Stimulated activated CD4-positive, alpha-beta T cell treated with anti-CD3 and anti-CD28 coated beads, Interleukin-2, amount 100 ng/mL, for 4 hours (primary cell): ENCODE results near the gene CLSTN2.

Experiments
- DNase-seq: peaks from one replicate; pipeline ENCODE4 v3.0.0-alpha.2; 2020; ENCODE audit warnings: low read depth

CLSTN2 gene

GRCh38 chr3:140378571-140379340 lies 443.8 kb downstream of the CLSTN2 start:
- no peak for DNase-seq

GRCh38 chr3:140384028-140384771 lies 449.2 kb downstream of the CLSTN2 start:
- no peak for DNase-seq

- DNase-seq = no peak
Observed at GRCh38 chr3:140384876-140385275, 449.9 kb downstream of the CLSTN2 start.

- no peak for DNase-seq
Observed at GRCh38 chr3:140386357-140387100, 451.5 kb downstream of the CLSTN2 start.

- DNase-seq = no peak
Observed at GRCh38 chr3:140387244-140387643, 452.3 kb downstream of the CLSTN2 start.

GRCh38 chr3:140388202-140388922 lies 453.4 kb downstream of the CLSTN2 start:
- no peak for DNase-seq

- no peak for DNase-seq
Observed at GRCh38 chr3:140391061-140391460, 456.1 kb downstream of the CLSTN2 start.

- DNase-seq = no peak
Observed at GRCh38 chr3:140394488-140395133, 459.6 kb downstream of the CLSTN2 start.

GRCh38 chr3:140395134-140396075 lies 460.4 kb downstream of the CLSTN2 start:
- no peak for DNase-seq

GRCh38 chr3:140396110-140396509 lies 461.1 kb downstream of the CLSTN2 start:
- no peak for DNase-seq

GRCh38 chr3:140397847-140398246 lies 462.9 kb downstream of the CLSTN2 start:
- no peak for DNase-seq

- no peak for DNase-seq
Observed at GRCh38 chr3:140398387-140398786, 463.4 kb downstream of the CLSTN2 start.

- no peak for DNase-seq
Observed at GRCh38 chr3:140399871-140400270, 464.9 kb downstream of the CLSTN2 start.

GRCh38 chr3:140403079-140403478 lies 468.1 kb downstream of the CLSTN2 start:
- no peak for DNase-seq

GRCh38 chr3:140403608-140404007 lies 468.6 kb downstream of the CLSTN2 start:
- DNase-seq = no peak

- DNase-seq = no peak
Observed at GRCh38 chr3:140406655-140407054, 471.7 kb downstream of the CLSTN2 start.

GRCh38 chr3:140408252-140408651 lies 473.3 kb downstream of the CLSTN2 start:
- no peak for DNase-seq

GRCh38 chr3:140416666-140417065 lies 481.7 kb downstream of the CLSTN2 start:
- DNase-seq = no peak

GRCh38 chr3:140420621-140421357 lies 485.8 kb downstream of the CLSTN2 start:
- DNase-seq = no peak

GRCh38 chr3:140421884-140422283 lies 486.9 kb downstream of the CLSTN2 start:
- DNase-seq = no peak
